ENCODE data around the gene CINP.

- TF ChIP-seq CTCF (IDR thresholded peaks at IDR 0.05): no peak
- TF ChIP-seq POLR2A (IDR thresholded peaks at IDR 0.05): no peak
Measured at GRCh38 chr14:102345232-102345631, 17.5 kb downstream of the CINP start.
